Measurements from ENCODE around the gene MINDY4. TPM values are rescaled to one million over a fixed set of nuclear protein-coding genes. Genes with fewer than 3 reads are reported as not detected.

MINDY4 gene
- total RNA-seq, 2 experiments from 2014 or later = 0.36 to 0.60 TPM

DNA sequence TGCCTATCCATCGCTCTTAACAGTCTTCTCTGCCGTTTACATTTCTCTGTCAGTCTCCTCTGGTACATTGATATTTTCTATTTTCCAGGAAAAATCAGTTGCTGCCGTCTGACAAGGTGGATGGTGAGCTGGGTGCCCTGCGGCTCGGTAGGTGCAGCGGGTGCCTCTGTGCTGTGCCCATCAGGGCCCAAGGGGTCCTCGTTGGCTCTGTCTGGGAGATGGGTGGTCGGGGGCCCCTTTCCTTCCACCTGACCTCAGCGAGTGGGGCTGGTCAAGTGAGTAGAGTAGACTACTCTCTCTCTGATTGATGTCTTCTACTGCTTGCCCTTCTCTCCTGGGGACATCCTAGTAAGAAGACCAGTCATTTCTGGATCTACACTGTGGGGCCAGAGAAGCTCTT, 57.4 kb downstream of the MINDY4 start:
- intact Hi-C loops (cut with DNase I, micrococcal nuclease) = no loop called here
- H3K27me3 Mint-ChIP-seq = no peaks in the 10 kb centered on the region
- Histone ChIP-seq H3K27ac (ENCODE audit: low read depth in 1 of 2, low read length in 2 of 2) (no peak overlapping the region), H3K27me3 (ENCODE audit: control insufficient read depth in 1 of 2, insufficient read depth in 2 of 2, low read length in 2 of 2) (no peaks in the 10 kb centered on the region), H3K4me1 (ENCODE audit: insufficient read depth, low read length) (no peaks in the 10 kb centered on the region), H3K9me3 (ENCODE audit: control insufficient read depth in 1 of 2, insufficient read depth in 1 of 2, low read length in 2 of 2) (peaks cover 0 to 8% of the 10 kb centered on the region in 2 experiments), H3K36me3 (ENCODE audit: insufficient read depth, low read length) (no peaks in the 10 kb centered on the region), H3K4me3 (ENCODE audit: low read length) (no peak overlapping the region)
- ChIA-PET POLR2A (no interaction called here), CTCF (interaction anchor here (1.1 to 1.4 kb wide), 2 partner anchors 11 to 13 kb away, joined by 3 to 4 read pairs; no protein-coding TSS in a partner anchor)
- DNase-seq = no peak
- H3K27ac Mint-ChIP-seq = peak overlapping the region; percentile 62
- no peak for ATAC-seq (ENCODE audit: poor library complexity)
- peaks cover 16% of the 10 kb centered on the region for H3K4me1 Mint-ChIP-seq (ENCODE audit: low read depth)
- H3K9me3 Mint-ChIP-seq = peaks cover 4% of the 10 kb centered on the region
- H3K4me3 Mint-ChIP-seq = no peak overlapping the region
- TF ChIP-seq, protein P1, sequence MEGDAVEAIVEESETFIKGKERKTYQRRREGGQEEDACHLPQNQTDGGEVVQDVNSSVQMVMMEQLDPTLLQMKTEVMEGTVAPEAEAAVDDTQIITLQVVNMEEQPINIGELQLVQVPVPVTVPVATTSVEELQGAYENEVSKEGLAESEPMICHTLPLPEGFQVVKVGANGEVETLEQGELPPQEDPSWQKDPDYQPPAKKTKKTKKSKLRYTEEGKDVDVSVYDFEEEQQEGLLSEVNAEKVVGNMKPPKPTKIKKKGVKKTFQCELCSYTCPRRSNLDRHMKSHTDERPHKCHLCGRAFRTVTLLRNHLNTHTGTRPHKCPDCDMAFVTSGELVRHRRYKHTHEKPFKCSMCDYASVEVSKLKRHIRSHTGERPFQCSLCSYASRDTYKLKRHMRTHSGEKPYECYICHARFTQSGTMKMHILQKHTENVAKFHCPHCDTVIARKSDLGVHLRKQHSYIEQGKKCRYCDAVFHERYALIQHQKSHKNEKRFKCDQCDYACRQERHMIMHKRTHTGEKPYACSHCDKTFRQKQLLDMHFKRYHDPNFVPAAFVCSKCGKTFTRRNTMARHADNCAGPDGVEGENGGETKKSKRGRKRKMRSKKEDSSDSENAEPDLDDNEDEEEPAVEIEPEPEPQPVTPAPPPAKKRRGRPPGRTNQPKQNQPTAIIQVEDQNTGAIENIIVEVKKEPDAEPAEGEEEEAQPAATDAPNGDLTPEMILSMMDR (IDR thresholded peaks at IDR 0.05) = no peak
- H3K36me3 Mint-ChIP-seq (ENCODE audit: low read depth) = peaks cover 10% of the 10 kb centered on the region

DNA sequence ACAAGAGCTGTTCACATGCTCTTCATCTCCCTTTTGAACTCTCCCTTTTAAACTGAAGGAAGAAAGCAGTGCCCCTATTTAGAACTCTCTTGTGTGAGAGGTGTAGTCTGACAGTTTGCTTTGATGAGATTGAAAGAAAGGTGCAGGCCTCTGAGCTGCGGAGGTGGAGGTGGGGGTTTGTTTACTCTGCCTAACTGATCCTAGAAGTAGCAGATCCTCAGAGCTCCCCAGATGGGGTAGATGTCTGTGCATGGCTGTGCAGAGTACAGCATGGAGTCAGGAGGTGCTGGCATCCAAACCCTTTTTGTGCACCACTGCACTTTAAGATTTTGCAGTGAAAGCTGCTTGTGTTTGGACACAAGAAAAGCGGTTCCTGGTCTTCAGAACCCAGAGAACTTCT, 58.3 kb downstream of the MINDY4 start:
- TF ChIP-seq, protein P1 (IDR thresholded peaks at IDR 0.05) = no peak
- Histone ChIP-seq H3K27ac (ENCODE audit: low read depth in 1 of 2, low read length in 2 of 2) (no peak overlapping the region), H3K9me3 (ENCODE audit: control insufficient read depth in 1 of 2, insufficient read depth in 1 of 2, low read length in 2 of 2) (peaks cover 0 to 16% of the 10 kb centered on the region in 2 experiments), H3K4me3 (ENCODE audit: low read length) (no peak overlapping the region), H3K4me1 (ENCODE audit: insufficient read depth, low read length) (no peaks in the 10 kb centered on the region), H3K27me3 (ENCODE audit: control insufficient read depth in 1 of 2, insufficient read depth in 2 of 2, low read length in 2 of 2) (no peaks in the 10 kb centered on the region), H3K36me3 (ENCODE audit: insufficient read depth, low read length) (no peaks in the 10 kb centered on the region)
- POLR2A ChIA-PET = no interaction called here
- intact Hi-C loops (cut with DNase I, micrococcal nuclease) = no loop called here
- Mint-ChIP-seq H3K9me3 (peaks cover 5% of the 10 kb centered on the region), H3K27me3 (no peaks in the 10 kb centered on the region), H3K36me3 (ENCODE audit: low read depth) (peaks cover 10% of the 10 kb centered on the region), H3K27ac (peak overlapping the region; percentile 62), H3K4me3 (no peak overlapping the region), H3K4me1 (ENCODE audit: low read depth) (peaks cover 16% of the 10 kb centered on the region)
- ATAC-seq (ENCODE audit: poor library complexity) (no peak), DNase-seq (no peak)
- CTCF ChIA-PET = interaction anchor here (1.1 to 1.4 kb wide), 2 partner anchors 10 to 12 kb away, joined by 3 to 4 read pairs; no protein-coding TSS in a partner anchor

DNA sequence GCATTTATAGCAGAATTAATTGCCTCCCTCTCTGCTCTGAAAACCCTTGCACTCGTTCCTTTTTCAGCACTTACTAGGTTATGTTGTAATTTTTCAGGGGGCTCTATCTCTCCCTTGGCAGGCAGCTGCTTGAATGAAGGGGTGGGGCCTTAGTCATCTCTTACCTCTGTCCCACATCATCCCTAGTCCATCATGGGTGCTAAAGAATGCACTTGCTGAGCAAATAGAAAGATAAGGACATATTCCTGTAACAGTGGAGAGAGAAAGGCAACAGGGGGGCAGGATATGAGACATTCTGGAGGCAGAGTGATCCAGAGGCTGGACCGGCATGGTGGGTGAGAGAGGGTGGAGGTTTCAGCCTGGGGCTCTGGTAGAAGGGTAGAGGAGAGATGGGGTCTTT, 60.0 kb downstream of the MINDY4 start:
- ChIA-PET CTCF (no interaction called here), POLR2A (no interaction called here)
- no peak overlapping the region for H3K27ac Mint-ChIP-seq
- Histone ChIP-seq H3K36me3 (ENCODE audit: insufficient read depth, low read length) (no peaks in the 10 kb centered on the region), H3K4me1 (ENCODE audit: insufficient read depth, low read length) (no peaks in the 10 kb centered on the region), H3K4me3 (ENCODE audit: low read length) (no peak overlapping the region), H3K27ac (ENCODE audit: low read depth in 1 of 2, low read length in 2 of 2) (no peak overlapping the region), H3K9me3 (ENCODE audit: control insufficient read depth in 1 of 2, insufficient read depth in 1 of 2, low read length in 2 of 2) (peaks cover 0 to 22% of the 10 kb centered on the region in 2 experiments), H3K27me3 (ENCODE audit: control insufficient read depth in 1 of 2, insufficient read depth in 2 of 2, low read length in 2 of 2) (no peaks in the 10 kb centered on the region)
- ATAC-seq (ENCODE audit: poor library complexity) = no peak
- intact Hi-C loops (cut with DNase I, micrococcal nuclease) = no loop called here
- peaks cover 9% of the 10 kb centered on the region for H3K9me3 Mint-ChIP-seq
- peaks cover 16% of the 10 kb centered on the region for H3K4me1 Mint-ChIP-seq (ENCODE audit: low read depth)
- no peak for DNase-seq
- H3K36me3 Mint-ChIP-seq (ENCODE audit: low read depth) = peaks cover 15% of the 10 kb centered on the region
- TF ChIP-seq, protein P1 (IDR thresholded peaks at IDR 0.05) = no peak
- no peaks in the 10 kb centered on the region for H3K27me3 Mint-ChIP-seq
- no peak overlapping the region for H3K4me3 Mint-ChIP-seq

All from CD4-positive, alpha-beta T cell (primary cell).